Measurements from ENCODE around the gene MCC.

DNA sequence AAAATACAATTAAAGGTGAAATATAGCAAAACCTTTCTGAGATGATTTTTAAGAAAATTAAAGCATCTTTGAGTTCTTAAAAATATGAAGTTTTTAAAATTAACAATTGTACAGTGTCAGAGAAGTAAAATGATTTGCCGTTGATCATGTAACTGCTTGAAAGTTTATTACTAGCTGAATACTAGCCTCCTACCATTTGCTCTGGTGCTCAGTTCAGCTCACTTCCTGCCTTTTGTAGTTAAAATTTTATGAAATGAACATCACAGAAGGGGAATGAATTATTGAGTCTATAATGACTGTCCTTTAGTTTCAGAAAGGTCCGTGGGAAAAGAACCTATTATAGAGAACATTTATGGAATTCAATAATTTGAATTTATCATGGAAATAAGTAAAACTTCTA lies 34.9 kb upstream of the MCC start:
- TF ChIP-seq, protein P1, sequence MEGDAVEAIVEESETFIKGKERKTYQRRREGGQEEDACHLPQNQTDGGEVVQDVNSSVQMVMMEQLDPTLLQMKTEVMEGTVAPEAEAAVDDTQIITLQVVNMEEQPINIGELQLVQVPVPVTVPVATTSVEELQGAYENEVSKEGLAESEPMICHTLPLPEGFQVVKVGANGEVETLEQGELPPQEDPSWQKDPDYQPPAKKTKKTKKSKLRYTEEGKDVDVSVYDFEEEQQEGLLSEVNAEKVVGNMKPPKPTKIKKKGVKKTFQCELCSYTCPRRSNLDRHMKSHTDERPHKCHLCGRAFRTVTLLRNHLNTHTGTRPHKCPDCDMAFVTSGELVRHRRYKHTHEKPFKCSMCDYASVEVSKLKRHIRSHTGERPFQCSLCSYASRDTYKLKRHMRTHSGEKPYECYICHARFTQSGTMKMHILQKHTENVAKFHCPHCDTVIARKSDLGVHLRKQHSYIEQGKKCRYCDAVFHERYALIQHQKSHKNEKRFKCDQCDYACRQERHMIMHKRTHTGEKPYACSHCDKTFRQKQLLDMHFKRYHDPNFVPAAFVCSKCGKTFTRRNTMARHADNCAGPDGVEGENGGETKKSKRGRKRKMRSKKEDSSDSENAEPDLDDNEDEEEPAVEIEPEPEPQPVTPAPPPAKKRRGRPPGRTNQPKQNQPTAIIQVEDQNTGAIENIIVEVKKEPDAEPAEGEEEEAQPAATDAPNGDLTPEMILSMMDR (IDR thresholded peaks at IDR 0.05): no peak
- TF ChIP-seq EP300 (IDR thresholded peaks at IDR 0.05): no peak

Measured in upper lobe of left lung (tissue), 4 donors.